Measurements from ENCODE around the gene GALM. TPM values are rescaled to one million over a fixed set of nuclear protein-coding genes. Genes with fewer than 3 reads are reported as not detected.

Gene GALM
- total and polyA plus RNA-seq, 4 experiments from 2014 or later: 35.5 to 60.4 (median 43.5) TPM

- CTCF ChIA-PET (ENCODE audit: partially characterized antibody): interaction anchor here (5.2 to 9.4 kb wide), 4 partner anchors 11 to 102 kb away, joined by 87 to 148 read pairs (median 110); partner anchors contain the start of gene HNRNPLL
- H3K36me3 ChIP-seq (ENCODE audit: insufficient read depth, low read length): peaks cover 35% of the 10 kb centered on the region
- intact Hi-C loops (cut with micrococcal nuclease): no loop called here
Measured at GRCh38 chr2:38685116-38685735, 19.3 kb downstream of the GALM start.

GRCh38 chr2:38690499-38691420 lies 24.8 kb downstream of the GALM start:
- Mint-ChIP-seq H3K4me1 (peaks cover 45 to 76% (median 59%) of the 10 kb centered on the region in 4 donors), H3K36me3 (peaks cover 41 to 55% of the 10 kb centered on the region in 2 donors), H3K27me3 (no peaks in the 10 kb centered on the region), H3K4me3 (peak overlapping the region in 6 of 8 donors; percentile 46 to 68 (median 60)), H3K9me3 (no peaks in the 10 kb centered on the region), H3K27ac (peak overlapping the region; percentile 44 to 89 (median 82))
- H3K27me3 ChIP-seq (ENCODE audit: insufficient read depth, low read length): no peaks in the 10 kb centered on the region
- POLR2A ChIA-PET (ENCODE audit: partially characterized antibody): interaction anchor here (0.9 to 4.7 kb wide), 13 partner anchors 8 to 109 kb away, joined by 3 to 45 read pairs (median 5); partner anchors contain the start of genes GALM and SRSF7
- peaks cover 69% of the 10 kb centered on the region for H3K4me1 ChIP-seq (ENCODE audit: insufficient read depth, low read length)
- DNase-seq: no peak
- intact Hi-C loops (cut with micrococcal nuclease): no loop called here
- CTCF ChIA-PET (ENCODE audit: partially characterized antibody): interaction anchor here (0.5 to 3.2 kb wide), 8 partner anchors 9 to 109 kb away, joined by 3 to 20 read pairs (median 5); partner anchors contain the start of gene SRSF7
- no peak overlapping the region for H3K4me3 ChIP-seq (ENCODE audit: low read length in 2 of 2)
- peaks cover 16% of the 10 kb centered on the region for H3K36me3 ChIP-seq (ENCODE audit: insufficient read depth, low read length)
- H3K9me3 ChIP-seq (ENCODE audit: control insufficient read depth in 1 of 2, low read length in 2 of 2): no peaks in the 10 kb centered on the region
- H3K27ac ChIP-seq (ENCODE audit: low read depth, low read length): no peak overlapping the region

More at GRCh38 chr2:38685116-38685735, 19.3 kb downstream of the GALM start:
- H3K4me3 ChIP-seq (ENCODE audit: low read length in 2 of 2): no peak overlapping the region
- no peaks in the 10 kb centered on the region for H3K27me3 ChIP-seq (ENCODE audit: insufficient read depth, low read length)
- Mint-ChIP-seq H3K4me1 (peaks cover 38 to 76% (median 54%) of the 10 kb centered on the region in 4 donors), H3K36me3 (peaks cover 50 to 61% of the 10 kb centered on the region in 2 donors), H3K27ac (peak overlapping the region in 6 of 7 donors; percentile 10 to 98 (median 83)), H3K27me3 (no peaks in the 10 kb centered on the region), H3K4me3 (peak overlapping the region in 3 of 8 donors; percentile 24 to 62 (median 53)), H3K9me3 (peaks cover 0 to 2% (median 0%) of the 10 kb centered on the region in 8 donors)
- H3K4me1 ChIP-seq (ENCODE audit: insufficient read depth, low read length): peaks cover 61% of the 10 kb centered on the region
- H3K9me3 ChIP-seq (ENCODE audit: control insufficient read depth in 1 of 2, low read length in 2 of 2): no peaks in the 10 kb centered on the region
- DNase-seq: no peak
- no peak overlapping the region for H3K27ac ChIP-seq (ENCODE audit: low read depth, low read length)
- POLR2A ChIA-PET (ENCODE audit: partially characterized antibody): interaction anchor here (4.6 to 9.7 kb wide), 3 partner anchors 7 to 86 kb away, joined by 45 to 143 read pairs (median 87); partner anchors contain the start of genes GALM and HNRNPLL

GRCh38 chr2:38691994-38692393 lies 26.1 kb downstream of the GALM start:
- Mint-ChIP-seq H3K27me3 (no peaks in the 10 kb centered on the region), H3K36me3 (peaks cover 31 to 55% of the 10 kb centered on the region in 2 donors), H3K4me3 (peak overlapping the region in 5 of 8 donors; percentile 20 to 74 (median 58)), H3K9me3 (no peaks in the 10 kb centered on the region), H3K4me1 (peaks cover 48 to 79% (median 62%) of the 10 kb centered on the region in 4 donors), H3K27ac (peak overlapping the region; percentile 86 to 97 (median 92))
- CTCF ChIA-PET (ENCODE audit: partially characterized antibody): interaction anchor here (0.7 to 10.3 kb wide), 7 partner anchors 11 to 110 kb away, joined by 3 to 96 read pairs (median 5); partner anchors contain the start of genes GALM and SRSF7
- intact Hi-C loops (cut with micrococcal nuclease): loop anchor here (2.0 kb wide), 1 partner anchor 17 kb away; no protein-coding TSS in a partner anchor
- no peaks in the 10 kb centered on the region for H3K9me3 ChIP-seq (ENCODE audit: control insufficient read depth in 1 of 2, low read length in 2 of 2)
- no peaks in the 10 kb centered on the region for H3K27me3 ChIP-seq (ENCODE audit: insufficient read depth, low read length)
- no peak overlapping the region for H3K4me3 ChIP-seq (ENCODE audit: low read length in 2 of 2)
- H3K27ac ChIP-seq (ENCODE audit: low read depth, low read length): peak overlapping the region; percentile 22
- H3K4me1 ChIP-seq (ENCODE audit: insufficient read depth, low read length): peaks cover 82% of the 10 kb centered on the region
- peaks cover 10% of the 10 kb centered on the region for H3K36me3 ChIP-seq (ENCODE audit: insufficient read depth, low read length)
- POLR2A ChIA-PET (ENCODE audit: partially characterized antibody): interaction anchor here (0.5 to 4.7 kb wide), 11 partner anchors 9 to 94 kb away, joined by 3 to 45 read pairs (median 5); partner anchors contain the start of gene GALM
- no peak for DNase-seq

- Histone ChIP-seq H3K4me1 (ENCODE audit: insufficient read depth, low read length) (peaks cover 90% of the 10 kb centered on the region), H3K27ac (ENCODE audit: low read depth, low read length) (peak overlapping the region; percentile 22), H3K36me3 (ENCODE audit: insufficient read depth, low read length) (peaks cover 7% of the 10 kb centered on the region), H3K27me3 (ENCODE audit: insufficient read depth, low read length) (no peaks in the 10 kb centered on the region), H3K4me3 (ENCODE audit: low read length in 2 of 2) (no peak overlapping the region), H3K9me3 (ENCODE audit: control insufficient read depth in 1 of 2, low read length in 2 of 2) (no peaks in the 10 kb centered on the region)
- POLR2A ChIA-PET (ENCODE audit: partially characterized antibody): interaction anchor here (0.8 to 4.7 kb wide), 13 partner anchors 10 to 104 kb away, joined by 3 to 45 read pairs (median 5); partner anchors contain the start of gene GALM
- peak overlapping the region in 7 of 8 donors; percentile 42 to 82 (median 57) for H3K4me3 Mint-ChIP-seq
- no peak for DNase-seq
- H3K27ac Mint-ChIP-seq: peak overlapping the region; percentile 86 to 97 (median 92)
- H3K9me3 Mint-ChIP-seq: no peaks in the 10 kb centered on the region
- H3K36me3 Mint-ChIP-seq: peaks cover 33 to 58% of the 10 kb centered on the region in 2 donors
- intact Hi-C loops (cut with micrococcal nuclease): loop anchor here (2.0 kb wide), 1 partner anchor 16 kb away; no protein-coding TSS in a partner anchor
- CTCF ChIA-PET (ENCODE audit: partially characterized antibody): interaction anchor here (0.7 to 10.3 kb wide), 11 partner anchors 11 to 111 kb away, joined by 3 to 96 read pairs (median 4); partner anchors contain the start of genes GALM and SRSF7
- no peaks in the 10 kb centered on the region for H3K27me3 Mint-ChIP-seq
- H3K4me1 Mint-ChIP-seq: peaks cover 53 to 82% (median 68%) of the 10 kb centered on the region in 4 donors
Measured at GRCh38 chr2:38692636-38693318, 26.9 kb downstream of the GALM start.

DNA sequence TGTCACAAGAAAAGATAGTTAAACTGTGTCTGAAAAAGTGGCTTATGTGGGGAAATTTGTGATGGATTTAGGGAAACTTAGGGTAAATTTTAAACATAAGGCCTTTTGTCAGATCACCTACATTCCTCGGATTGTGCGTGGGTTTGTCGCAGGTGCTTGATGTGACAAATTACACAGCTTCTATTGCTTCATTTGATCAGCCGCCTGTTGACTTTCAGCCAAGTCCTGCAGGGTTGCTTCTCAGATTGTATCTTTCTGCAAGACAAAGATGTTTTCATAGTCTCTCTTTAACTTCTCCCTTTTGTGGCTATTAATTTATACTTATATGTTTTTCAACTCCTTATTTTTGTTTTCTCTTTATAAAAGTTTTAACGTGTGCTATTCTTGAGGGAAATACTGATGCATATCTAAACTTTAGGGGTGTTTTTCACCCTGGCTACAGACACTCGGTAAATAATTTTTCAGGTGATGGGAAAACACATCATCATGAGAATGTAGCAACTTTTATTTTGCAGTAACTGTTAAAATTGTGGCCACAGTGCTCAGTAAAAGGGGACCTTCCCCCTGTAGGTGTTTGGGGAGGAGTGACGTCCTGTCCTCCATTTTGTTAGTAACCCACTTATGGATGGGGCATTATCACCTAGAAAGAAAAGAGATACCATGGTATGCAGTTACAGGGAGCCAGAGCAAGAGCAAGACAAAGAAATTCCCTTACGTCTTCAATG lies 31.4 kb downstream of the GALM start:
- peak overlapping the region; percentile 72 for H3K27ac ChIP-seq (ENCODE audit: low read depth, low read length)

More for the DNA sequence above, 31.4 kb downstream of the GALM start:
- peaks cover 0 to 7% (median 0%) of the 10 kb centered on the region in 8 donors for H3K9me3 Mint-ChIP-seq
- CTCF ChIA-PET (ENCODE audit: partially characterized antibody): interaction anchor here (0.9 to 10.3 kb wide), 7 partner anchors 12 to 116 kb away, joined by 3 to 96 read pairs (median 11); partner anchors contain the start of gene HNRNPLL
- H3K4me3 Mint-ChIP-seq: peak overlapping the region; percentile 43 to 81 (median 76)
- intact Hi-C loops (cut with micrococcal nuclease): loop anchor here (1.0 to 2.0 kb wide), 3 partner anchors 12 to 30 kb away; no protein-coding TSS in a partner anchor
- peak; percentile 74 to 87 (median 75) for DNase-seq
- H3K27me3 ChIP-seq (ENCODE audit: insufficient read depth, low read length): no peaks in the 10 kb centered on the region
- peaks cover 100% of the 10 kb centered on the region for H3K4me1 ChIP-seq (ENCODE audit: insufficient read depth, low read length)
- H3K36me3 Mint-ChIP-seq: peaks cover 23 to 46% of the 10 kb centered on the region in 2 donors
- H3K36me3 ChIP-seq (ENCODE audit: insufficient read depth, low read length): no peaks in the 10 kb centered on the region
- H3K4me1 Mint-ChIP-seq: peaks cover 52 to 92% (median 74%) of the 10 kb centered on the region in 4 donors
- H3K4me3 ChIP-seq (ENCODE audit: low read length in 2 of 2): peak overlapping the region in 1 of 2 donors; percentile 0
- no peaks in the 10 kb centered on the region for H3K27me3 Mint-ChIP-seq
- peak overlapping the region; percentile 93 to 98 (median 97) for H3K27ac Mint-ChIP-seq
- POLR2A ChIA-PET (ENCODE audit: partially characterized antibody): interaction anchor here (0.6 to 8.1 kb wide), 10 partner anchors 11 to 115 kb away, joined by 3 to 71 read pairs (median 12); partner anchors contain the start of genes GALM, HNRNPLL and SRSF7
- H3K9me3 ChIP-seq (ENCODE audit: control insufficient read depth in 1 of 2, low read length in 2 of 2): no peaks in the 10 kb centered on the region
